Upper lobe of left lung (tissue), 4 donors: ENCODE results near the gene MAP3K14.

Experiments
- POLR2A ChIP-seq, 4 donors: fragments of 450-650 bp; IDR thresholded peaks; one replicate each; pipeline ENCODE4 v1.5.1; 2016 to 2017; ENCODE audit warnings: antibody characterized with exemption in 4 of 4, mild to moderate bottlenecking in 2 of 4
- POLR2AphosphoS5 ChIP-seq, 2 donors: sonication (generic); formaldehyde crosslinking; IDR thresholded peaks; one replicate each; pipeline ENCODE4 v1.5.1; 2017; ENCODE audit warnings: antibody characterized with exemption in 2 of 2
- TF ChIP-seq, protein P1 (sequence below), 6 experiments: fragments of 450-650 bp in 4 of 6; fragments of 200-600 bp in 2 of 6; sonication (generic) in 2 of 6; IDR thresholded peaks; one replicate each; pipeline ENCODE4 v1.5.1; 2016 to 2019; ENCODE audit warnings: antibody characterized with exemption in 6 of 6

DNA sequence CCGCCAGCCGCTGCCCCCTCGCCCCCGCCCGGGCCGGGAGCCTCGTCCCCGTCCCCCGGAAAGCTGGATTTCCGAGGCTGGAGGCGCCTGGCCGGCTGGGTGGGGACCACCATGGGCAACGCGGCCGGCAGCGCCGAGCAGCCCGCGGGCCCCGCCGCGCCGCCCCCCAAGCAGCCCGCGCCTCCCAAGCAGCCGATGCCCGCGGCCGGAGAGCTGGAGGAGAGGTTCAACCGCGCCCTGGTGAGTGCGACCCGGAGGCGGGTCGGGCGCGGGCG lies 94.9 kb downstream of the MAP3K14 start:
- TF ChIP-seq, protein P1, sequence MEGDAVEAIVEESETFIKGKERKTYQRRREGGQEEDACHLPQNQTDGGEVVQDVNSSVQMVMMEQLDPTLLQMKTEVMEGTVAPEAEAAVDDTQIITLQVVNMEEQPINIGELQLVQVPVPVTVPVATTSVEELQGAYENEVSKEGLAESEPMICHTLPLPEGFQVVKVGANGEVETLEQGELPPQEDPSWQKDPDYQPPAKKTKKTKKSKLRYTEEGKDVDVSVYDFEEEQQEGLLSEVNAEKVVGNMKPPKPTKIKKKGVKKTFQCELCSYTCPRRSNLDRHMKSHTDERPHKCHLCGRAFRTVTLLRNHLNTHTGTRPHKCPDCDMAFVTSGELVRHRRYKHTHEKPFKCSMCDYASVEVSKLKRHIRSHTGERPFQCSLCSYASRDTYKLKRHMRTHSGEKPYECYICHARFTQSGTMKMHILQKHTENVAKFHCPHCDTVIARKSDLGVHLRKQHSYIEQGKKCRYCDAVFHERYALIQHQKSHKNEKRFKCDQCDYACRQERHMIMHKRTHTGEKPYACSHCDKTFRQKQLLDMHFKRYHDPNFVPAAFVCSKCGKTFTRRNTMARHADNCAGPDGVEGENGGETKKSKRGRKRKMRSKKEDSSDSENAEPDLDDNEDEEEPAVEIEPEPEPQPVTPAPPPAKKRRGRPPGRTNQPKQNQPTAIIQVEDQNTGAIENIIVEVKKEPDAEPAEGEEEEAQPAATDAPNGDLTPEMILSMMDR (IDR thresholded peaks at IDR 0.05): no peak
- TF ChIP-seq POLR2A (IDR thresholded peaks at IDR 0.05): no peak
- no peak for TF ChIP-seq POLR2AphosphoS5 (IDR thresholded peaks at IDR 0.05)
